Loucy (cell line): ENCODE results near the gene AP5Z1.

ENCODE experiments used
- EZH2phosphoT487 ChIP-seq: fragments of 200-600 bp; IDR thresholded peaks from 2 replicates; pipeline ENCODE4 v1.6.1; 2018; ENCODE audit warnings: antibody characterized with exemption, mild to moderate bottlenecking, moderate library complexity, borderline replicate concordance
- TF ChIP-seq, protein P1 (sequence below): fragments of 200-600 bp; sonication (generic); conservative IDR thresholded peaks from 2 replicates; pipeline ENCODE4 v1.5.1; 2014; ENCODE audit warnings: mild to moderate bottlenecking, antibody characterized with exemption, low read length

- TF ChIP-seq EZH2phosphoT487: no peak
- TF ChIP-seq, protein P1, sequence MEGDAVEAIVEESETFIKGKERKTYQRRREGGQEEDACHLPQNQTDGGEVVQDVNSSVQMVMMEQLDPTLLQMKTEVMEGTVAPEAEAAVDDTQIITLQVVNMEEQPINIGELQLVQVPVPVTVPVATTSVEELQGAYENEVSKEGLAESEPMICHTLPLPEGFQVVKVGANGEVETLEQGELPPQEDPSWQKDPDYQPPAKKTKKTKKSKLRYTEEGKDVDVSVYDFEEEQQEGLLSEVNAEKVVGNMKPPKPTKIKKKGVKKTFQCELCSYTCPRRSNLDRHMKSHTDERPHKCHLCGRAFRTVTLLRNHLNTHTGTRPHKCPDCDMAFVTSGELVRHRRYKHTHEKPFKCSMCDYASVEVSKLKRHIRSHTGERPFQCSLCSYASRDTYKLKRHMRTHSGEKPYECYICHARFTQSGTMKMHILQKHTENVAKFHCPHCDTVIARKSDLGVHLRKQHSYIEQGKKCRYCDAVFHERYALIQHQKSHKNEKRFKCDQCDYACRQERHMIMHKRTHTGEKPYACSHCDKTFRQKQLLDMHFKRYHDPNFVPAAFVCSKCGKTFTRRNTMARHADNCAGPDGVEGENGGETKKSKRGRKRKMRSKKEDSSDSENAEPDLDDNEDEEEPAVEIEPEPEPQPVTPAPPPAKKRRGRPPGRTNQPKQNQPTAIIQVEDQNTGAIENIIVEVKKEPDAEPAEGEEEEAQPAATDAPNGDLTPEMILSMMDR: no peak
These were observed 30.0 kb upstream of the AP5Z1 start for GRCh38 chr7:4745265-4745919.
